Measurements from ENCODE around the gene SLC30A4. TPM values are rescaled to one million over a fixed set of nuclear protein-coding genes. Genes with fewer than 3 reads are reported as not detected.

Gene SLC30A4
- total RNA-seq, 4 donors from 2014 or later = 9.4 to 14.0 (median 11.6) TPM

DNA sequence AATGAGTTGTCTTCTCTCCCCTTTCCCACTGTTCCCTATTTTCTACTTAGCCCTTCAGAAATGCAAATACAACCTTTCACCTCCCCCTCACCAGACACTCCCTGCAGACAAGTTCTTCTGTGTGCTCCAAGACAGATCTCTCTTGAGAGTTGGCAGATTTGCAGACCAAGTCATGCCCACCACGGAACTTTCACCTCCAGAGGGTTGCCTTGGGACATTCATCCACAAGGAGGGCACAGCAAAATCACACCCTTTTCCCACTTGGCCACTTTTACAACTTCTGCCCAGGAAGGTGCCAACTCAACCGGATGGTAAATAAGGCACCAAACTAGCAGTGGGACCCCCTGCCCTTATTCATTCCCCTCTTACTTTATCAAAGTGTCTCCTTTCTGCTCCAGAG, 53.5 kb downstream of the SLC30A4 start:
- Histone ChIP-seq H3K27me3 (peaks cover 0 to 37% (median 0%) of the 10 kb centered on the region in 4 donors), H3K9me3 (no peaks in the 10 kb centered on the region), H3K27ac (replicated peaks in 1 of 4) (no peak overlapping the region), H3K4me1 (no peaks in the 10 kb centered on the region), H3K36me3 (no peaks in the 10 kb centered on the region), H3K4me3 (no peak overlapping the region)
- no peak for TF ChIP-seq EP300 (IDR thresholded peaks at IDR 0.05)
- TF ChIP-seq POLR2AphosphoS5 (IDR thresholded peaks at IDR 0.05) = no peak
- TF ChIP-seq, protein P1, sequence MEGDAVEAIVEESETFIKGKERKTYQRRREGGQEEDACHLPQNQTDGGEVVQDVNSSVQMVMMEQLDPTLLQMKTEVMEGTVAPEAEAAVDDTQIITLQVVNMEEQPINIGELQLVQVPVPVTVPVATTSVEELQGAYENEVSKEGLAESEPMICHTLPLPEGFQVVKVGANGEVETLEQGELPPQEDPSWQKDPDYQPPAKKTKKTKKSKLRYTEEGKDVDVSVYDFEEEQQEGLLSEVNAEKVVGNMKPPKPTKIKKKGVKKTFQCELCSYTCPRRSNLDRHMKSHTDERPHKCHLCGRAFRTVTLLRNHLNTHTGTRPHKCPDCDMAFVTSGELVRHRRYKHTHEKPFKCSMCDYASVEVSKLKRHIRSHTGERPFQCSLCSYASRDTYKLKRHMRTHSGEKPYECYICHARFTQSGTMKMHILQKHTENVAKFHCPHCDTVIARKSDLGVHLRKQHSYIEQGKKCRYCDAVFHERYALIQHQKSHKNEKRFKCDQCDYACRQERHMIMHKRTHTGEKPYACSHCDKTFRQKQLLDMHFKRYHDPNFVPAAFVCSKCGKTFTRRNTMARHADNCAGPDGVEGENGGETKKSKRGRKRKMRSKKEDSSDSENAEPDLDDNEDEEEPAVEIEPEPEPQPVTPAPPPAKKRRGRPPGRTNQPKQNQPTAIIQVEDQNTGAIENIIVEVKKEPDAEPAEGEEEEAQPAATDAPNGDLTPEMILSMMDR (IDR thresholded peaks at IDR 0.05) = no peak
- TF ChIP-seq POLR2A (IDR thresholded peaks at IDR 0.05; ENCODE audit: low read depth) = no peak
- peak; percentile 62 for DNase-seq (ENCODE audit: extremely low spot score)
- intact Hi-C loops (cut with DNase I) = no loop called here
- WGBS = 37% methylated on average over 2 of the region's 2 CpGs

GRCh38 chr15:45468294-45468693, 54.3 kb downstream of the SLC30A4 start:
- H3K27me3 ChIP-seq = peaks cover 0 to 37% (median 0%) of the 10 kb centered on the region in 4 donors
- H3K27ac ChIP-seq (replicated peaks in 1 of 4) = no peak overlapping the region
- H3K4me1 ChIP-seq = no peaks in the 10 kb centered on the region
- H3K4me3 ChIP-seq = no peak overlapping the region
- intact Hi-C loops (cut with DNase I) = no loop called here
- 80% methylated on average over 4 of the region's 4 CpGs for WGBS
- peak; percentile 45 for DNase-seq (ENCODE audit: extremely low spot score)
- TF ChIP-seq EP300 (IDR thresholded peaks at IDR 0.05) (no peak), POLR2AphosphoS5 (IDR thresholded peaks at IDR 0.05) (no peak), POLR2A (IDR thresholded peaks at IDR 0.05; ENCODE audit: low read depth) (no peak)
- TF ChIP-seq, protein P1 (IDR thresholded peaks at IDR 0.05) = no peak
- no peaks in the 10 kb centered on the region for H3K9me3 ChIP-seq
- H3K36me3 ChIP-seq = no peaks in the 10 kb centered on the region

GRCh38 chr15:45458746-45459403, 63.7 kb downstream of the SLC30A4 start:
- no peak for TF ChIP-seq POLR2A (IDR thresholded peaks at IDR 0.05; ENCODE audit: low read depth)
- TF ChIP-seq, protein P1 (IDR thresholded peaks at IDR 0.05) = peak; percentile 89 to 96 (median 95)
- TF ChIP-seq POLR2AphosphoS5 (IDR thresholded peaks at IDR 0.05) = peak in 1 of 2 donors; percentile 63
- no peak for TF ChIP-seq EP300 (IDR thresholded peaks at IDR 0.05)
- no peak for DNase-seq (ENCODE audit: extremely low spot score)
- Histone ChIP-seq H3K9me3 (no peaks in the 10 kb centered on the region), H3K4me1 (peaks cover 0 to 10% (median 8%) of the 10 kb centered on the region in 4 donors), H3K27me3 (no peaks in the 10 kb centered on the region), H3K27ac (replicated peaks in 1 of 4) (peak overlapping the region in 3 of 4 donors; percentile 72 to 77 (median 74)), H3K4me3 (peak overlapping the region; percentile 45 to 62 (median 56)), H3K36me3 (no peaks in the 10 kb centered on the region)
- 4% methylated on average over 12 of the region's 12 CpGs for WGBS
- intact Hi-C loops (cut with DNase I) = loop anchor here (2.0 to 10.0 kb wide), 2 partner anchors 154 to 174 kb away; no protein-coding TSS in a partner anchor

DNA sequence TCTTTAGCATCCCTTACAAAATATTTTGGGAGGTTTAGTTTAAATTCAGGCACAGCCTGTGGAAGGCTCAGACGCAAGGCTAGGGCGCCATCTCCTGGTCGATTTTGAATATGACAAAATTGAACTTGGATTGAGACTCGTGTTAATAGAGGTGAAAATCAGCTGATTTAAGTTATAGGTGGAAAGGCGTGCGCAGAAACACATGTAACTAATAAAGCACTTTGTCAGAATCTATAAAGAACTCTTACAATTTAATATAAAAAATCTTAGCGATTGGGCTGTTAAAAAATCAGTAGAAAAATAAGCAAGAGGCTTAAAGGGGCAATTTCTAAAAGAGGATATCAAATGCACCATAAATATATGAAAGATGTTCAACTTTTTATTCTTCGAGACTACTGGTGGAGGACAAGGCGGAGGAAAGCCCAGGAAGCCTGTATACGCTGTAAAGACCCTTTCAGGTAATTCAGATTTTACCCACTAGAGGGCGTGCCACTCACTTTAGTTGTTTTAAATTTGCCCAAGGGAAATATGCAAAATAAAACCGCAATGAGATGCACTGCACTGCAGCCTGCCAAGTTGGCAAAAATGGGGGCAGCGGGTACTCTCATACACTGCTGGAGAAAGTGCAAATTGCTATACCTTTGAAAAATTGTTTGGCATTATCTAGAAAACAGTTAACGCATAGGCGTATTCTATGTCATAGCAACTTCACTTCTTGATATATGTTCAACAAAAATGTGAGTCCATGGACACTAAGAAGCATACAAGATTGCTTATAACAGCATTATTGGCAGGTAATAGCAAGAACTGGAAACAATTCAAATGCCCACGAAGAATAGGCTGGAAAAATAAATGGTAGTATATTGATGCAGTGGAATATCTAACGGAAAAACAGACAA, 64.7 kb downstream of the SLC30A4 start:
- no peaks in the 10 kb centered on the region for H3K36me3 ChIP-seq
- peak overlapping the region; percentile 45 to 62 (median 56) for H3K4me3 ChIP-seq
- H3K27ac ChIP-seq (replicated peaks in 1 of 4) = peak overlapping the region; percentile 72 to 77 (median 75)
- TF ChIP-seq, protein P1 (IDR thresholded peaks at IDR 0.05) = peak; percentile 70 to 80 (median 72)
- TF ChIP-seq EP300 (IDR thresholded peaks at IDR 0.05) = no peak
- intact Hi-C loops (cut with DNase I) = loop anchor here (2.0 to 10.0 kb wide), 4 partner anchors 27 to 295 kb away; no protein-coding TSS in a partner anchor
- no peaks in the 10 kb centered on the region for H3K9me3 ChIP-seq
- H3K4me1 ChIP-seq = peaks cover 0 to 10% (median 8%) of the 10 kb centered on the region in 4 donors
- no peaks in the 10 kb centered on the region for H3K27me3 ChIP-seq
- DNase-seq (ENCODE audit: extremely low spot score) = no peak
- under 1% methylated on average over 17 of the region's 17 CpGs for WGBS

Data from esophagus muscularis mucosa (tissue), 4 donors.